Esophagus squamous epithelium (tissue), 5 donors: Measurements from ENCODE around the gene COA6. TPM values are rescaled to one million over a fixed set of nuclear protein-coding genes. Genes with fewer than 3 reads are reported as not detected.

ENCODE experiments used
- DNase-seq: peaks from one replicate; lab custom pipeline; 2025; lab: John Stamatoyannopoulos, UW
- H3K27ac ChIP-seq, 4 donors: fragments of 200-600 bp; sonication (generic); one replicate each; pipeline ENCODE4 v1.5.1; 2016 to 2019; ENCODE audit warnings: mild to moderate bottlenecking in 1 of 4
- H3K27me3 ChIP-seq, 4 donors: fragments of 200-600 bp; sonication (generic); 1 replicate in 3 of 4; 2 replicates in 1 of 4; pipeline versions ENCODE4 v1.5.1 to v1.6.0; 2017 to 2021; ENCODE audit warnings: antibody characterized with exemption in 1 of 4
- H3K36me3 ChIP-seq, 3 donors: fragments of 200-600 bp; sonication (generic); one replicate each; pipeline ENCODE4 v1.5.1; 2016 to 2019
- H3K4me1 ChIP-seq, 3 donors: fragments of 200-600 bp; sonication (generic); one replicate each; pipeline ENCODE4 v1.5.1; 2017 to 2019
- H3K4me3 ChIP-seq, 4 donors: fragments of 200-600 bp; sonication (generic); 1 replicate in 3 of 4; 2 replicates in 1 of 4; pipeline ENCODE4 v1.5.1; 2016 to 2019; ENCODE audit warnings: mild to moderate bottlenecking in 2 of 4, moderate library complexity in 1 of 4
- H3K9me3 ChIP-seq, 3 donors: fragments of 200-600 bp; sonication (generic); one replicate each; pipeline ENCODE4 v1.5.1; 2016 to 2019
- POLR2A ChIP-seq, 4 donors: fragments of 450-650 bp; IDR thresholded peaks; one replicate each; pipeline ENCODE4 v1.6.1; 2017; ENCODE audit warnings: antibody characterized with exemption in 4 of 4, mild to moderate bottlenecking in 4 of 4, moderate library complexity in 3 of 4
- WGBS, 2 donors: methylation state at CpG; one replicate each; pipeline ENCODE4 v1.1.5; 2018; 5-methylcytosine and 5-hydroxymethylcytosine counted together
- intact Hi-C: fragments of 100-400 bp; cut with DNase I; formaldehyde crosslinking; loops from one replicate; pipeline ENCODE4 v1.15.0; 2022
- total RNA-seq, 4 donors: library from RNA; depleted of rRNA; stranded (reverse); fragments of >200 nt; gene quantifications; one replicate each; pipeline ENCODE4 v1.1.0, GENCODE V29; 2016
- TF ChIP-seq, protein P1 (sequence below), 6 experiments: fragments of 450-650 bp in 4 of 6; fragments of 200-600 bp in 2 of 6; sonication (generic) in 2 of 6; IDR thresholded peaks; one replicate each; pipeline ENCODE4 v1.5.1; 2016 to 2019; ENCODE audit warnings: antibody characterized with exemption in 6 of 6, mild to moderate bottlenecking in 4 of 6, moderate library complexity in 4 of 6
- donor health status: DM: yes; HTN: yes; CAD: no.

The COA6 gene
- total RNA-seq, 4 donors from 2014 or later = 17.1 to 33.5 (median 24.6) TPM

GRCh38 chr1:234388094-234388493 is 14.8 kb downstream of the COA6 start:
- peaks cover 0 to 61% (median 0%) of the 10 kb centered on the region in 3 donors for H3K36me3 ChIP-seq
- no peak overlapping the region for H3K27ac ChIP-seq
- 84 to 85% methylated on average over 6 of the region's 6 CpGs for WGBS, 2 donors
- H3K27me3 ChIP-seq = no peaks in the 10 kb centered on the region
- no peaks in the 10 kb centered on the region for H3K9me3 ChIP-seq
- TF ChIP-seq POLR2A (IDR thresholded peaks at IDR 0.05) = no peak
- TF ChIP-seq, protein P1, sequence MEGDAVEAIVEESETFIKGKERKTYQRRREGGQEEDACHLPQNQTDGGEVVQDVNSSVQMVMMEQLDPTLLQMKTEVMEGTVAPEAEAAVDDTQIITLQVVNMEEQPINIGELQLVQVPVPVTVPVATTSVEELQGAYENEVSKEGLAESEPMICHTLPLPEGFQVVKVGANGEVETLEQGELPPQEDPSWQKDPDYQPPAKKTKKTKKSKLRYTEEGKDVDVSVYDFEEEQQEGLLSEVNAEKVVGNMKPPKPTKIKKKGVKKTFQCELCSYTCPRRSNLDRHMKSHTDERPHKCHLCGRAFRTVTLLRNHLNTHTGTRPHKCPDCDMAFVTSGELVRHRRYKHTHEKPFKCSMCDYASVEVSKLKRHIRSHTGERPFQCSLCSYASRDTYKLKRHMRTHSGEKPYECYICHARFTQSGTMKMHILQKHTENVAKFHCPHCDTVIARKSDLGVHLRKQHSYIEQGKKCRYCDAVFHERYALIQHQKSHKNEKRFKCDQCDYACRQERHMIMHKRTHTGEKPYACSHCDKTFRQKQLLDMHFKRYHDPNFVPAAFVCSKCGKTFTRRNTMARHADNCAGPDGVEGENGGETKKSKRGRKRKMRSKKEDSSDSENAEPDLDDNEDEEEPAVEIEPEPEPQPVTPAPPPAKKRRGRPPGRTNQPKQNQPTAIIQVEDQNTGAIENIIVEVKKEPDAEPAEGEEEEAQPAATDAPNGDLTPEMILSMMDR (IDR thresholded peaks at IDR 0.05) = no peak
- no peak overlapping the region for H3K4me3 ChIP-seq
- DNase-seq = no peak
- no peaks in the 10 kb centered on the region for H3K4me1 ChIP-seq
- intact Hi-C loops = no loop called here

DNA sequence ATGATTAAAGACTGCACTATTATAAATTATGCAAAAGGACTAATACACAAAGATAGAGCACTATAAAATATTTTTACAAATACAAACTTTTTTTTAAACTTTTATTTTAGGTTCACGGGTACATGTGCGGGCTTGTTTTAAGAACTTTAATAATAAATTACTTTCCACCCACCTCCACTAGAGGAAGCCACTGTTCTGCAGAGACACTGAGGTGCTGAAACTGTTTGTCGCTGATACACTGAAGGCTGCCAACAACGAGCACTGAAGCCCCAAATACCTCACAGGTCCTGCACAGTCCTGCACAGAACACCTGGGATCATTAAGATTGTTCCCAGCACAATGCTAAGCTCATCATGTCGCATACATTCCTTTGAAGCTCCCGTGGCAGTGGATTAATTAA is 19.9 kb downstream of the COA6 start:
- Histone ChIP-seq H3K27ac (no peak overlapping the region), H3K4me1 (no peaks in the 10 kb centered on the region), H3K36me3 (peaks cover 0 to 48% (median 0%) of the 10 kb centered on the region in 3 donors), H3K9me3 (no peaks in the 10 kb centered on the region), H3K27me3 (no peaks in the 10 kb centered on the region), H3K4me3 (no peak overlapping the region)
- TF ChIP-seq POLR2A (IDR thresholded peaks at IDR 0.05) = no peak
- TF ChIP-seq, protein P1 (IDR thresholded peaks at IDR 0.05) = no peak
- WGBS, 2 donors = 64 to 69% methylated on average over 6 of the region's 6 CpGs
- intact Hi-C loops = no loop called here
- no peak for DNase-seq

- H3K27ac ChIP-seq = no peak overlapping the region
- no peak overlapping the region for H3K4me3 ChIP-seq
- H3K36me3 ChIP-seq = peaks cover 0 to 48% (median 0%) of the 10 kb centered on the region in 3 donors
- intact Hi-C loops = no loop called here
- DNase-seq = no peak
- whole genome bisulfite sequencing, 2 donors = 75 to 83% methylated on average over 5 of the region's 5 CpGs
- no peaks in the 10 kb centered on the region for H3K27me3 ChIP-seq
- TF ChIP-seq, protein P1 (IDR thresholded peaks at IDR 0.05) = no peak
- no peak for TF ChIP-seq POLR2A (IDR thresholded peaks at IDR 0.05)
- H3K9me3 ChIP-seq = no peaks in the 10 kb centered on the region
- peaks cover 0 to 13% (median 0%) of the 10 kb centered on the region in 3 donors for H3K4me1 ChIP-seq
Observed at GRCh38 chr1:234395297-234395696, 22.0 kb downstream of the COA6 start.

DNA sequence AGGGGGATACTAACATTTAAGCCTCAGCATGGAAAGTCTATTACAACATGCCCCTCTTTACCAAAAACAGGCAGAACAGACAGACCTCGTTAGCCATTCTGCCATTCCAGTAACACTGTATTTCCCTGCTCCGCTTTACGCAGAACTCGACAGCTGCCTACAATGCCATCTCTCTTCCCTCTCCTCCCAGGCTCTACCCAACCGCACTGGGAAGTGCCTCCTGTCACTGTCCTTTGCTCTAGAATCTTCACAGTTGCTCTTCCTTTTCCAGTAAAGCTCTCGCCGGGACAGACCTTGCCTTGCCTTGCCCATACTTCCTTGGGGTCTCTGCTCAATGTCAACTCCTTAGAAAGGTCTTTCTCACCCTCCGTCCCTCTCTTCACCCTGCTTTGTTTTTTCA is 22.8 kb downstream of the COA6 start:
- no peaks in the 10 kb centered on the region for H3K27me3 ChIP-seq
- 87 to 88% methylated on average over 8 of the region's 8 CpGs for WGBS, 2 donors
- H3K4me1 ChIP-seq = peaks cover 0 to 20% (median 0%) of the 10 kb centered on the region in 3 donors
- intact Hi-C loops = no loop called here
- H3K27ac ChIP-seq = no peak overlapping the region
- H3K4me3 ChIP-seq = no peak overlapping the region
- no peaks in the 10 kb centered on the region for H3K9me3 ChIP-seq
- TF ChIP-seq, protein P1 (IDR thresholded peaks at IDR 0.05) = no peak
- TF ChIP-seq POLR2A (IDR thresholded peaks at IDR 0.05) = no peak
- DNase-seq = no peak
- peaks cover 0 to 41% (median 0%) of the 10 kb centered on the region in 3 donors for H3K36me3 ChIP-seq

GRCh38 chr1:234396871-234397270 is 23.6 kb downstream of the COA6 start:
- 70 to 92% methylated on average over 6 of the region's 6 CpGs for WGBS, 2 donors
- Histone ChIP-seq H3K4me3 (no peak overlapping the region), H3K36me3 (peaks cover 0 to 33% (median 0%) of the 10 kb centered on the region in 3 donors), H3K9me3 (no peaks in the 10 kb centered on the region), H3K27ac (no peak overlapping the region), H3K27me3 (no peaks in the 10 kb centered on the region), H3K4me1 (peaks cover 0 to 24% (median 0%) of the 10 kb centered on the region in 3 donors)
- intact Hi-C loops = no loop called here
- no peak for DNase-seq
- TF ChIP-seq, protein P1 (IDR thresholded peaks at IDR 0.05) = no peak
- TF ChIP-seq POLR2A (IDR thresholded peaks at IDR 0.05) = no peak
